UCSD-AML1 (cell line): ENCODE data around the gene CELSR1.
"Not testable (repeated sequence)": the region's sequence is repeated elsewhere in the genome, so short reads cannot be mapped to it uniquely, and the experiment has no call there.

Experiments
- DNase-seq: peaks from one replicate; lab custom pipeline; 2025; ENCODE audit not compliant: unreplicated experiment; lab: John Stamatoyannopoulos, UW

Gene CELSR1

GRCh38 chr22:46513908-46514550 lies 23.4 kb downstream of the CELSR1 start:
- DNase-seq: no peak

DNA sequence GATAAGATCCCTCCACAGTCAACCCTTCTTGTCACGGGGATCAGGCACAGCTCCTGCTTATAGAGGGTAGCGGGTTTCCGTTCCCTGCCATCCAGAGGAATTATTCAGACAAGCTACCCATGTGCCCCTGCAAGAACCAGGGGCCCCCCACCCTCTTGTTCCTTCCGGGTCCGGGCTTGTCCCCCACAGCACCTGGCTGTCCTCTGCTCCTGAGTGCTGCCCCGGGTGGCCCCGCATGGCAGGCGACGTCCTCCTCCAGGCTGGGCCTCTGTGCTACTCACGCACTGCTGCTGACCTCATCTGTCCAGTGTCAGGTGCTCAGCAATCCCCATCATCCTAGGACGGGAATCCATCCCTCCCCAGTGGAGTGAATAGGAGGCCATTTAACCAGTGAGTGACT lies 24.7 kb downstream of the CELSR1 start:
- no peak for DNase-seq

DNA sequence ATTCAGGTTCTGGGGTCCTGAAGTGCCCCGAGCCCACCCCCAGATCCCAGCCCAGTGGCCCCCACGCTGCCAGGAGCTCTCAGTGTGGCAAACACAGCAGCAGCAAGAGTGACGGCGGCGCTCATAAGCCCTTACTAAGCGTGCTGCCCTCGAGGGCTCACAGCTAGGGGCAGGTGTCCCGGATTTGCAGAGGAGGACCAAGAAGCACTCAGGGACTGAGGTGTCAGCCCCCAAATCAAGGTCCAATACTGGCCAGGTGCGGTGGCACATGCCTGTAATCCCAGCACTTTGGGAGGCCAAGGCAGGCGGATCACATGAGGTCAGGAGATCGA lies 25.4 kb downstream of the CELSR1 start:
- DNase-seq: no peak

GRCh38 chr22:46511151-46512038 lies 26.0 kb downstream of the CELSR1 start:
- no peak for DNase-seq

- no peak for DNase-seq
Measured at GRCh38 chr22:46509416-46510089, 27.9 kb downstream of the CELSR1 start.

DNA sequence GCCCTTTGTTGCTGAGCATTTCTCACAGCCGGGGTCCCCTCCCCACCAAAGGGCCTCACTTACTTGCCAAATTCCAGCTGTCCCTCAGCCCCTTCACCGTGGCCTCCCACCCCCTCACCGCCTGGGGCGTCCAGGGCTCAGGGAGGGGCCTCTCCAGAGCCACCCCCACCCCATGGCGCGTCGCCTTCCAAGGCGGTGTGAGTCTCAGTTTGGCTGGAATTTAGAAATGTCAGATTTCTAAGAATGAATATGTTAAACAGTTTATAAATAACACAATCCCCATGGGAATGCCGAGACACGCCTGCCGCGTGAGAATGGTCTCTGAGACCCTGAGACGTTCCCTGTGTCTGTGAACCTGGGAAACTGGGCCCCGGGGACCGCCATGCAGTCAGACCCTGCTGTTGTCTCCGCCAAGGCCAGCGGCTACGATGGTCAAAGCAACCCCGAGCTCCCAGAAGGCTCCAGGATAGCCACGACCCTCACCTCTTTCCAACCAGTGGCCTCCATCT lies 28.9 kb downstream of the CELSR1 start:
- no peak for DNase-seq

- no peak for DNase-seq
Measured at GRCh38 chr22:46507451-46508425, 29.7 kb downstream of the CELSR1 start.

GRCh38 chr22:46504584-46504983 lies 32.8 kb downstream of the CELSR1 start:
- no peak for DNase-seq

- no peak for DNase-seq
Measured at GRCh38 chr22:46502440-46503175, 34.8 kb downstream of the CELSR1 start.

GRCh38 chr22:46501701-46502100 lies 35.7 kb downstream of the CELSR1 start:
- DNase-seq: no peak

DNA sequence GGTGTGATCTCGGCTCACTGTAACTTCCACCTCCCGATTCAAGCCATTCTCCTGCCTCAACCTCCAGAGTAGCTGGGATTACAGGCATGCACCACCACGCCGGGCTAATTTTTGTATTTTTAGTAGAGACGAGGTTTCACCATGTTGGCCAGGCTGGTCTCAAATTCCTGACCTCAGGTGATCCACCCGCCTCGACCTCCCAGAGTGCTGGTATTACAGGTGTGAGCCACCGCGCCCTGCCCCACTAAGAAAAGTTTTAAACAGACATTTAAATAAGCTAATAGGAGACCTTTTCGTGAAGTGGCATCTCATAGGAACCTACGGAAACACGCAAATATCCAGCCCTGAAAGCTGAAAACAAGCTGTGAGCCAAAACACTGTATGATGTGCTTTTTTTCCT lies 36.2 kb downstream of the CELSR1 start:
- DNase-seq: not testable (repeated sequence)

GRCh38 chr22:46500201-46500600 lies 37.2 kb downstream of the CELSR1 start:
- no peak for DNase-seq

- DNase-seq: no peak
Measured at GRCh38 chr22:46499805-46500189, 37.6 kb downstream of the CELSR1 start.

GRCh38 chr22:46491946-46492345 lies 45.5 kb downstream of the CELSR1 start:
- DNase-seq: no peak

DNA sequence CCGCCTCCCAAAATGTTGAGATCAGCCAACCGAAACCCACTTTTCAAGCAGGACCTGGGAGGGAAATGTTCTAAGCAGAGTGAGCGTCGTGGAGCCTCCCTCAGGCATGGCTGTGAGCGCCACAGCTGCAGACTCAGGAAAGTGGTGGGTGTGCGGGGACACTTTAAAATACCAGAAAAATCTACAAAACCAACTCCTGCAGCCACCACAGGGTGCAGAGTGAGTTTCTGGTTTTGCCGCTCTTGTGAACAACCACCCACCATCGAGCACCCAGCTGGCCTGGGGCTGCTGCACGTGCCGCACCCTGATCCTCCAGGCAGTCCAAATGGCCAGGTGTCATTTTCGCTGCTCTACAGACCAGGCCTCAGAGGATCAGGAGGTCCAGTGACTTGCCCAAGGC lies 46.9 kb downstream of the CELSR1 start:
- DNase-seq: no peak

- no peak for DNase-seq
Measured at GRCh38 chr22:46486996-46487717, 50.3 kb downstream of the CELSR1 start.

DNA sequence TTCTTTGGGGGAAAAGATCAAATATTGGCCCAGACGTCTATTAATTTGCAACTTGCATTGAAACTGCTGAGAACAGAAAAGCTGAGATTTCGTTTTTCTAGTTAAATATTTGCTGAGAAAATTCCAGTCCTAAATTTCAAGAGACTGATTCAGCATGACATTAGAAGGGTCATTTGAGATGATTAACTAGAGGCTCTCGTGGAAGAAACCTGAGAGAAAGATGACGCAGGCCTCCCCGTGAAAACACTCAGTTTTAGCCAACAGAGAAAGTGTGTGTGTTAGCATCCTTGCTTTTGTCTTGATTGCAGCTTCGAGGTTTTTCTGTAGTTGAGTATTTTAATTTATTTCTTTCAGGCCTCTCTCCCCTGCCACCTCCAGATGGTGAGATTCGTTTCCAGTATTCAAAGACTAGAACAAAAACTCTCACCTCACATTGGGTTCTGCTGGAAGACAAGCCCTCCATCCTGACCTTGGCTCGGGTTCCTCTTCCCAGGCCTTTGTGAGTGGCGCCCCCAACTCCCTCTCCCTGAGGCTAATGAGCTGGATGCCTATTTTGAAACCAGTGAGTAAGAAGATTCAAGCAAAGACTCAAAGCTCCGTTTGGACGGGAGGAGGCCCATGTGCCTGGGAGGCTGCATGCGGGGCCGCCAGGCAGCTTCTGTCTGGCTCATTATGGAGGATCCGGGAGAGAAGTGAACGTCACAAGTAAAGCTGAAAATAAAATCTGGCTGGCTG lies 52.4 kb downstream of the CELSR1 start:
- no peak for DNase-seq

- DNase-seq: no peak
Measured at GRCh38 chr22:46484156-46484860, 53.1 kb downstream of the CELSR1 start.
